SU-DHL-6 (cell line): ENCODE results near the gene TALDO1.

Experiments used
- EZH2phosphoT487 ChIP-seq: fragments of 200-600 bp; sonication (generic), shearing (Covaris generic); conservative IDR thresholded peaks from 2 replicates; pipeline ENCODE4 v1.6.1; 2018; ENCODE audit warnings: mild to moderate bottlenecking, antibody characterized with exemption, low read length, moderate library complexity, mixed read lengths
- TF ChIP-seq, protein P1 (sequence below): fragments of 200-600 bp; sonication (generic); IDR thresholded peaks from one replicate; pipeline ENCODE4 v1.5.1; 2017; ENCODE audit warnings: antibody characterized with exemption, mild to moderate bottlenecking, low read length, moderate library complexity; ENCODE audit not compliant: insufficient read depth, poor library complexity, severe bottlenecking

DNA sequence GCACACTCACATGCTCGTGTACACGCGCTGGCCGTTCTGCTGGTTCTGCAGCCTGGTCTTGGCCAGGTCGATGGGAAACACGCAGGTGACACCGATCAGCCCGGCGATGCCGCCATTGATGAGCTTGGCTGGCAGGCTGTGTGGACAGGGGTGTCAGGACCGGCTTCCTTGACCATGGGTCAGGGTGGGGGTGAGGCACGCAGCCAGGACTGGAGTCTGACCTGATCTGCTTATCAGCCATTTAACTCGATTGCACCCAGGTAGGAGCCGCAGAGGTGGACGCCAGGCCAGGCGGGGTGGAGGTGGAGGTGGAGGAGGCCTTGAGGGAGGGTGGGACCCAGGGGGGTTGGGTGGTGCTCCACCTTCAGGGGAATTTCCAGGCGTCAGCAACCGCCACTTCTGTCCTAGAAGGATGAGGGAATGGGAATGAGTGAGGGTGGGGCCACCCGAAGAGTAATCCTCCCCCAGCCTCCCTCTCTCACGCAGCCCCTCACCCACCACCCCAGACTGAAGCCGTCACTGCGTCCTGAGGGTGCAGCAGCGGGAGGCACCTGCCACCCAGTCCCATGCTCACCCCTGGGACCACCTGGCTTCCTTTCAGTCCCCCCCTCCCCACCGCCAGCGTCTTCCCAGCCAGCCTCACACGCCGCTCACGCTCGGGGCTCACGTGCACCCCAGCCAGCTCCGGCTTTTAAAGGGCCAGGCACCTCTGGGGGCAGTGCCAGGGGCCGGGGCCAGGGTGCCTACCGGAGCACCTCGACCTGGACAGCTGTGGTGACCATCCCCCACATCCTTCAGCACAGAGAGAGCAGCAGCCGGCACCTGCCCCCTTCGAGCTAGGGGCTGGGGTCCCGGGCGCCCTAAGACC lies 47.7 kb downstream of the TALDO1 start:
- TF ChIP-seq, protein P1, sequence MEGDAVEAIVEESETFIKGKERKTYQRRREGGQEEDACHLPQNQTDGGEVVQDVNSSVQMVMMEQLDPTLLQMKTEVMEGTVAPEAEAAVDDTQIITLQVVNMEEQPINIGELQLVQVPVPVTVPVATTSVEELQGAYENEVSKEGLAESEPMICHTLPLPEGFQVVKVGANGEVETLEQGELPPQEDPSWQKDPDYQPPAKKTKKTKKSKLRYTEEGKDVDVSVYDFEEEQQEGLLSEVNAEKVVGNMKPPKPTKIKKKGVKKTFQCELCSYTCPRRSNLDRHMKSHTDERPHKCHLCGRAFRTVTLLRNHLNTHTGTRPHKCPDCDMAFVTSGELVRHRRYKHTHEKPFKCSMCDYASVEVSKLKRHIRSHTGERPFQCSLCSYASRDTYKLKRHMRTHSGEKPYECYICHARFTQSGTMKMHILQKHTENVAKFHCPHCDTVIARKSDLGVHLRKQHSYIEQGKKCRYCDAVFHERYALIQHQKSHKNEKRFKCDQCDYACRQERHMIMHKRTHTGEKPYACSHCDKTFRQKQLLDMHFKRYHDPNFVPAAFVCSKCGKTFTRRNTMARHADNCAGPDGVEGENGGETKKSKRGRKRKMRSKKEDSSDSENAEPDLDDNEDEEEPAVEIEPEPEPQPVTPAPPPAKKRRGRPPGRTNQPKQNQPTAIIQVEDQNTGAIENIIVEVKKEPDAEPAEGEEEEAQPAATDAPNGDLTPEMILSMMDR: no peak
- TF ChIP-seq EZH2phosphoT487: no peak
